ENCODE results near the gene NKIRAS1. TPM values are rescaled to one million over a fixed set of nuclear protein-coding genes. Genes with fewer than 3 reads are reported as not detected.

Gene NKIRAS1
- total and polyA plus RNA-seq, 2 of the 8 experiments (the other 6 are each of a cell fraction or from before 2014, with no cell fraction given) = 3.4 to 7.0 TPM

GRCh38 chr3:23874359-23875112, 42.3 kb downstream of the NKIRAS1 start (continued):
- TF ChIP-seq HDAC6 (IDR thresholded peaks at IDR 0.05; ENCODE audit: low read depth, low read length) (no peak), TAF7 (optimal IDR thresholded peaks at IDR 0.05; ENCODE audit: borderline replicate concordance, low read depth, low read length) (no peak), MAX (IDR thresholded peaks at IDR 0.05) (no peak), SAP30 (IDR thresholded peaks at IDR 0.05; ENCODE audit: insufficient read depth, insufficient replicate concordance, low read length) (no peak)

All from H1 (cell line).